ENCODE results near the gene SAMD14.

SAMD14 gene

GRCh38 chr17:50144845-50145531 lies 15.0 kb upstream of the SAMD14 start:
- Histone ChIP-seq H3K36me3 (ENCODE audit: insufficient read depth, low read length) (peaks cover 56% of the 10 kb centered on the region), H3K4me3 (ENCODE audit: low read length) (no peak overlapping the region), H3K4me2 (ENCODE audit: low read length) (peak overlapping the region; percentile 99), H3K9ac (ENCODE audit: low read depth, low read length) (no peak overlapping the region), H3K27me3 (ENCODE audit: control insufficient read depth, insufficient read depth, low read length) (no peaks in the 10 kb centered on the region), H3K9me3 (replicated peaks; ENCODE audit: low read length) (no peaks in the 10 kb centered on the region), H3K4me1 (ENCODE audit: control insufficient read depth, insufficient read depth, low read length) (peaks cover 23% of the 10 kb centered on the region)

GRCh38 chr17:50144355-50144754 lies 14.4 kb upstream of the SAMD14 start:
- Histone ChIP-seq H3K9me3 (replicated peaks; ENCODE audit: low read length) (no peaks in the 10 kb centered on the region), H3K4me1 (ENCODE audit: control insufficient read depth, insufficient read depth, low read length) (peaks cover 23% of the 10 kb centered on the region), H3K36me3 (ENCODE audit: insufficient read depth, low read length) (peaks cover 61% of the 10 kb centered on the region), H3K27me3 (ENCODE audit: control insufficient read depth, insufficient read depth, low read length) (no peaks in the 10 kb centered on the region), H3K4me3 (ENCODE audit: low read length) (no peak overlapping the region), H3K4me2 (ENCODE audit: low read length) (no peak overlapping the region), H3K9ac (ENCODE audit: low read depth, low read length) (no peak overlapping the region)

GRCh38 chr17:50143461-50144176 lies 13.7 kb upstream of the SAMD14 start:
- H3K4me1 ChIP-seq (ENCODE audit: control insufficient read depth, insufficient read depth, low read length): peaks cover 23% of the 10 kb centered on the region
- peaks cover 69% of the 10 kb centered on the region for H3K36me3 ChIP-seq (ENCODE audit: insufficient read depth, low read length)
- no peak overlapping the region for H3K4me2 ChIP-seq (ENCODE audit: low read length)

GRCh38 chr17:50141745-50142110 lies 11.8 kb upstream of the SAMD14 start:
- Histone ChIP-seq H3K4me3 (ENCODE audit: low read length) (no peak overlapping the region), H3K4me1 (ENCODE audit: control insufficient read depth, insufficient read depth, low read length) (peaks cover 11% of the 10 kb centered on the region), H3K9ac (ENCODE audit: low read depth, low read length) (no peak overlapping the region), H3K4me2 (ENCODE audit: low read length) (no peak overlapping the region), H3K27me3 (ENCODE audit: control insufficient read depth, insufficient read depth, low read length) (no peaks in the 10 kb centered on the region), H3K36me3 (ENCODE audit: insufficient read depth, low read length) (peaks cover 82% of the 10 kb centered on the region), H3K9me3 (replicated peaks; ENCODE audit: low read length) (no peaks in the 10 kb centered on the region)

More at GRCh38 chr17:50143461-50144176, 13.7 kb upstream of the SAMD14 start:
- H3K4me3 ChIP-seq (ENCODE audit: low read length): no peak overlapping the region
- H3K9me3 ChIP-seq (replicated peaks; ENCODE audit: low read length): no peaks in the 10 kb centered on the region
- H3K27me3 ChIP-seq (ENCODE audit: control insufficient read depth, insufficient read depth, low read length): no peaks in the 10 kb centered on the region
- H3K9ac ChIP-seq (ENCODE audit: low read depth, low read length): no peak overlapping the region

- Histone ChIP-seq H3K4me1 (ENCODE audit: control insufficient read depth, insufficient read depth, low read length) (peaks cover 6% of the 10 kb centered on the region), H3K27me3 (ENCODE audit: control insufficient read depth, insufficient read depth, low read length) (no peaks in the 10 kb centered on the region), H3K36me3 (ENCODE audit: insufficient read depth, low read length) (peaks cover 83% of the 10 kb centered on the region), H3K4me2 (ENCODE audit: low read length) (no peak overlapping the region), H3K4me3 (ENCODE audit: low read length) (no peak overlapping the region), H3K9me3 (replicated peaks; ENCODE audit: low read length) (no peaks in the 10 kb centered on the region), H3K9ac (ENCODE audit: low read depth, low read length) (no peak overlapping the region)
Observed at GRCh38 chr17:50141026-50141744, 11.2 kb upstream of the SAMD14 start.

- H3K36me3 ChIP-seq (ENCODE audit: insufficient read depth, low read length): peaks cover 90% of the 10 kb centered on the region
Observed at GRCh38 chr17:50139950-50140885, 10.3 kb upstream of the SAMD14 start.

GRCh38 chr17:50139185-50139783 lies 9.3 kb upstream of the SAMD14 start:
- Histone ChIP-seq H3K9me3 (replicated peaks; ENCODE audit: low read length) (no peaks in the 10 kb centered on the region), H3K4me2 (ENCODE audit: low read length) (no peak overlapping the region), H3K9ac (ENCODE audit: low read depth, low read length) (no peak overlapping the region), H3K4me1 (ENCODE audit: control insufficient read depth, insufficient read depth, low read length) (peaks cover 6% of the 10 kb centered on the region), H3K36me3 (ENCODE audit: insufficient read depth, low read length) (peaks cover 92% of the 10 kb centered on the region), H3K27me3 (ENCODE audit: control insufficient read depth, insufficient read depth, low read length) (no peaks in the 10 kb centered on the region), H3K4me3 (ENCODE audit: low read length) (no peak overlapping the region)

More at GRCh38 chr17:50139950-50140885, 10.3 kb upstream of the SAMD14 start:
- no peak overlapping the region for H3K4me2 ChIP-seq (ENCODE audit: low read length)
- no peaks in the 10 kb centered on the region for H3K4me1 ChIP-seq (ENCODE audit: control insufficient read depth, insufficient read depth, low read length)
- no peaks in the 10 kb centered on the region for H3K27me3 ChIP-seq (ENCODE audit: control insufficient read depth, insufficient read depth, low read length)
- no peak overlapping the region for H3K4me3 ChIP-seq (ENCODE audit: low read length)
- no peaks in the 10 kb centered on the region for H3K9me3 ChIP-seq (replicated peaks; ENCODE audit: low read length)
- no peak overlapping the region for H3K9ac ChIP-seq (ENCODE audit: low read depth, low read length)

GRCh38 chr17:50137042-50137441 lies 7.1 kb upstream of the SAMD14 start:
- H3K27me3 ChIP-seq (ENCODE audit: control insufficient read depth, insufficient read depth, low read length): no peaks in the 10 kb centered on the region
- no peak overlapping the region for H3K9ac ChIP-seq (ENCODE audit: low read depth, low read length)
- no peaks in the 10 kb centered on the region for H3K9me3 ChIP-seq (replicated peaks; ENCODE audit: low read length)
- H3K4me1 ChIP-seq (ENCODE audit: control insufficient read depth, insufficient read depth, low read length): peaks cover 22% of the 10 kb centered on the region
- no peak overlapping the region for H3K4me3 ChIP-seq (ENCODE audit: low read length)
- H3K4me2 ChIP-seq (ENCODE audit: low read length): no peak overlapping the region
- H3K36me3 ChIP-seq (ENCODE audit: insufficient read depth, low read length): peaks cover 76% of the 10 kb centered on the region

GRCh38 chr17:50136096-50136687 lies 6.2 kb upstream of the SAMD14 start:
- no peaks in the 10 kb centered on the region for H3K27me3 ChIP-seq (ENCODE audit: control insufficient read depth, insufficient read depth, low read length)
- H3K36me3 ChIP-seq (ENCODE audit: insufficient read depth, low read length): peaks cover 67% of the 10 kb centered on the region
- peaks cover 22% of the 10 kb centered on the region for H3K4me1 ChIP-seq (ENCODE audit: control insufficient read depth, insufficient read depth, low read length)
- no peaks in the 10 kb centered on the region for H3K9me3 ChIP-seq (replicated peaks; ENCODE audit: low read length)
- H3K9ac ChIP-seq (ENCODE audit: low read depth, low read length): no peak overlapping the region
- H3K4me3 ChIP-seq (ENCODE audit: low read length): no peak overlapping the region
- H3K4me2 ChIP-seq (ENCODE audit: low read length): no peak overlapping the region

- Histone ChIP-seq H3K9ac (ENCODE audit: low read depth, low read length) (no peak overlapping the region), H3K36me3 (ENCODE audit: insufficient read depth, low read length) (peaks cover 60% of the 10 kb centered on the region)
Observed at GRCh38 chr17:50135316-50136095, 5.5 kb upstream of the SAMD14 start.

More at GRCh38 chr17:50135316-50136095, 5.5 kb upstream of the SAMD14 start:
- peaks cover 22% of the 10 kb centered on the region for H3K4me1 ChIP-seq (ENCODE audit: control insufficient read depth, insufficient read depth, low read length)
- no peaks in the 10 kb centered on the region for H3K27me3 ChIP-seq (ENCODE audit: control insufficient read depth, insufficient read depth, low read length)
- H3K9me3 ChIP-seq (replicated peaks; ENCODE audit: low read length): no peaks in the 10 kb centered on the region
- no peak overlapping the region for H3K4me2 ChIP-seq (ENCODE audit: low read length)
- H3K4me3 ChIP-seq (ENCODE audit: low read length): no peak overlapping the region
